Trophoblast cell (in vitro differentiated cells and primary cell): ENCODE data around the gene ANXA10.

Source experiments
- DNase-seq, 2 donors: peaks; one replicate each; pipeline ENCODE4 v3.0.0-alpha.2; 2016
- H2AFZ ChIP-seq: 2 replicates; pipeline ENCODE4 v1.6.1; 2013; ENCODE audit warnings: low read length, moderate library complexity, mild to moderate bottlenecking; ENCODE audit not compliant: insufficient read depth, poor library complexity
- H2AK5ac ChIP-seq: 2 replicates; pipeline ENCODE4 v1.6.1; 2013; ENCODE audit warnings: mild to moderate bottlenecking, low read length
- H2BK120ac ChIP-seq: 2 replicates; pipeline ENCODE4 v1.6.1; 2013; ENCODE audit warnings: low read length, mild to moderate bottlenecking, moderate library complexity; ENCODE audit not compliant: insufficient read depth, poor library complexity
- H2BK12ac ChIP-seq: 2 replicates; pipeline ENCODE4 v1.6.1; 2013; ENCODE audit warnings: mild to moderate bottlenecking, low read length, moderate library complexity
- H2BK5ac ChIP-seq: 2 replicates; pipeline ENCODE4 v1.6.1; 2013; ENCODE audit warnings: low read length, low read depth, moderate library complexity, mild to moderate bottlenecking; ENCODE audit not compliant: poor library complexity
- H3K14ac ChIP-seq: 2 replicates; pipeline ENCODE4 v1.6.1; 2013; ENCODE audit warnings: mild to moderate bottlenecking, low read length
- H3K18ac ChIP-seq: 2 replicates; pipeline ENCODE4 v1.6.1; 2013; ENCODE audit warnings: mild to moderate bottlenecking, low read length
- H3K23ac ChIP-seq: 2 replicates; pipeline ENCODE4 v1.6.1; 2013; ENCODE audit warnings: low read length
- H3K27ac ChIP-seq: 2 replicates; pipeline ENCODE4 v1.5.1; 2013; ENCODE audit warnings: low read depth, mild to moderate bottlenecking, inconsistent platforms, low read length, moderate library complexity
- H3K27me3 ChIP-seq: 2 replicates; pipeline ENCODE4 v1.6.1; 2013; ENCODE audit warnings: inconsistent platforms, mild to moderate bottlenecking, low read length, moderate library complexity; ENCODE audit not compliant: insufficient read depth
- H3K36me3 ChIP-seq, 2 experiments: 1 replicate in 1 of 2; 2 replicates in 1 of 2; pipeline ENCODE4 v1.6.1; 2013; ENCODE audit warnings: low read length in 2 of 2, mild to moderate bottlenecking in 2 of 2, moderate library complexity in 1 of 2; ENCODE audit not compliant: insufficient read depth in 2 of 2, control insufficient read depth in 1 of 2
- H3K4ac ChIP-seq: 2 replicates; pipeline ENCODE4 v1.6.1; 2013; ENCODE audit warnings: low read depth, mild to moderate bottlenecking, low read length, moderate library complexity
- H3K4me1 ChIP-seq, 2 experiments: 1 replicate in 1 of 2; 2 replicates in 1 of 2; pipeline ENCODE4 v1.6.1; 2013; ENCODE audit warnings: low read length in 2 of 2, mild to moderate bottlenecking in 2 of 2, moderate library complexity in 1 of 2; ENCODE audit not compliant: insufficient read depth in 2 of 2, control insufficient read depth in 1 of 2
- H3K4me2 ChIP-seq: 2 replicates; pipeline ENCODE4 v1.6.1; 2013; ENCODE audit warnings: inconsistent platforms, mild to moderate bottlenecking, low read length, moderate library complexity
- H3K4me3 ChIP-seq: 2 replicates; pipeline ENCODE4 v1.5.1; 2013; ENCODE audit warnings: mild to moderate bottlenecking, low read depth, low read length, inconsistent platforms
- H3K79me1 ChIP-seq: one replicate; pipeline ENCODE4 v1.6.1; 2013; ENCODE audit warnings: low read length
- H3K79me2 ChIP-seq: 2 replicates; pipeline ENCODE4 v1.6.1; 2013; ENCODE audit warnings: low read length, mild to moderate bottlenecking; ENCODE audit not compliant: control insufficient read depth, insufficient read depth, poor library complexity
- H3K9ac ChIP-seq: 2 replicates; pipeline ENCODE4 v1.6.1; 2013; ENCODE audit warnings: mild to moderate bottlenecking, low read length
- H3K9me3 ChIP-seq: 2 replicates; pipeline ENCODE4 v1.6.1; 2013; ENCODE audit warnings: low read depth, mild to moderate bottlenecking, control low read depth, inconsistent platforms, low read length; ENCODE audit not compliant: insufficient read depth
- H4K12ac ChIP-seq: 2 replicates; pipeline ENCODE4 v1.6.1; 2013; ENCODE audit warnings: low read depth, mild to moderate bottlenecking, low read length, moderate library complexity
- H4K8ac ChIP-seq: 2 replicates; pipeline ENCODE4 v1.6.1; 2013; ENCODE audit warnings: low read depth, mild to moderate bottlenecking, low read length, moderate library complexity
- H4K91ac ChIP-seq: one replicate; pipeline ENCODE4 v1.6.1; 2013; ENCODE audit warnings: low read depth, mild to moderate bottlenecking, low read length, moderate library complexity
- WGBS: extraction: QIAGEN DNeasy Blood & Tissue Kit; methylation state at CpG from one replicate; pipeline ENCODE4 v1.1.7; 2013; ENCODE audit warnings: missing lambda C conversion rate; ENCODE audit not compliant: insufficient read length, insufficient coverage; ENCODE audit errors: extremely low coverage; 5-methylcytosine and 5-hydroxymethylcytosine counted together

The ANXA10 gene

DNA sequence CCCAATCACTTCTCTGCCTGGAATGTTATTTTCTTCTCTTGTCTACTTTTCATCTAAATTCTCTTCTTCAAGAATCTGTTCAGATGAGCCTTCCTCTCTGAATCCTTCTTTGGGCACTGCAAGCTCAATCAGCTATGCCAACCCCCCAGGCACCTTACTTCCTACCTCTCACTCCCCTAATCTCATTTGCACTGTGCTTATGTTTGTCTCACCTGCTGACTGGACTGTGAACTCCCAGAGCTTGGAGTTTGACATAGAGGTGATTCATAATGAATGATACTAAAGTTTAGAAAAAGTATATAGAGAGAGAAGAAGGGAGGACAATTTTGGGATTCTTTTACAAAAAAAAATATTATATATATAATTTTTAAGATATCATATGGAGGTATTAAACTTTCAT is 36.3 kb downstream of the ANXA10 start:
- no peak overlapping the region for H3K4me3 ChIP-seq
- H4K12ac ChIP-seq = no peak overlapping the region

DNA sequence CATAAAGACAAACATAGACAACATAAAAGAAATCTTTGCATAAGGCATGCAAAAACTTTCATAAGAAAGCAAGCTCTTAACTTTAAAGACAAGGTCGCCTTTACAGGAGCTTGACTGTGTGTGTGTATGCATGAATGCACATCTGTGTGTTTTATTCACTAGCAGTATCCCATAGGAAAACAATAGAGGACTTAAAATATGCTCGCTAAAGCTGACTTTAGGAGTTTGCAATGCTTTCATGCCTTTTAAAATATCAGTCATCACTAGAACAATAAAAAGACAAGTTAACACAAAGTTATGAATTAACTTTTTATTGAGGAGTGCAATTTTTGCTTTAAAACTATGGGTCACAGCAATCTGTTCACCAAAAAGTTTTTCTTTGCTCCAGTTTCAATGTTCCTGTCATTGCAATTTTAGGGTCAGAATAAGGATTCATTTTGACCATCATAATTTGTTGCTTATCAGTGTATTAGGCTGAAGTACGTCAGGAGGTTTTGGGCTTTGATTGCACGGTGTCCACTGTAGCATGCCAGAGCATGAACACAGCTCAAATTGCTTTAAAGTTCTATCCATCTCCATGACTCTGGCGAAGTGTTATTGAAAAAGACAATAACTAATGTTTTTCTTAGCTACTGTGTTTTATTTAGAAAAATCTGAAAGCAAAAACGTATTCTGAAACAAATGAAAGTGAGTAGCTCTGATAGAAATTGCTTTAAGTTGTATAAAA is 36.9 kb downstream of the ANXA10 start:
- H3K18ac ChIP-seq = no peak overlapping the region
- H3K4ac ChIP-seq = no peak overlapping the region
- no peak overlapping the region for H4K8ac ChIP-seq
- no peaks in the 10 kb centered on the region for H3K79me2 ChIP-seq
- H3K27ac ChIP-seq = no peak overlapping the region
- no peaks in the 10 kb centered on the region for H3K9me3 ChIP-seq
- H2BK5ac ChIP-seq = no peak overlapping the region
- no peak overlapping the region for H2BK120ac ChIP-seq
- no peak for DNase-seq
- no peak overlapping the region for H3K4me2 ChIP-seq
- H3K79me1 ChIP-seq = no peaks in the 10 kb centered on the region
- no peaks in the 10 kb centered on the region for H3K4me1 ChIP-seq
- no peak overlapping the region for H4K91ac ChIP-seq
- H2AFZ ChIP-seq = no peak overlapping the region
- H3K9ac ChIP-seq = no peak overlapping the region
- no peak overlapping the region for H2AK5ac ChIP-seq
- no peak overlapping the region for H4K12ac ChIP-seq
- no peaks in the 10 kb centered on the region for H3K36me3 ChIP-seq
- no peak overlapping the region for H2BK12ac ChIP-seq
- WGBS = no CpG with 5 or more reads among the region's 6 CpGs
- H3K23ac ChIP-seq = no peak overlapping the region
- no peak overlapping the region for H3K4me3 ChIP-seq
- H3K14ac ChIP-seq = no peak overlapping the region
- no peaks in the 10 kb centered on the region for H3K27me3 ChIP-seq

More for the DNA sequence above, 36.3 kb downstream of the ANXA10 start:
- no peaks in the 10 kb centered on the region for H3K9me3 ChIP-seq
- H3K4me1 ChIP-seq = no peaks in the 10 kb centered on the region
- H3K36me3 ChIP-seq = no peaks in the 10 kb centered on the region
- no peak overlapping the region for H2BK12ac ChIP-seq
- no peak overlapping the region for H3K4ac ChIP-seq
- H3K14ac ChIP-seq = no peak overlapping the region
- no peaks in the 10 kb centered on the region for H3K79me1 ChIP-seq
- H3K4me2 ChIP-seq = no peak overlapping the region
- H3K9ac ChIP-seq = no peak overlapping the region
- no peak overlapping the region for H3K18ac ChIP-seq
- no peak overlapping the region for H2AK5ac ChIP-seq
- no peak overlapping the region for H3K23ac ChIP-seq
- DNase-seq = no peak
- no peak overlapping the region for H3K27ac ChIP-seq
- H2AFZ ChIP-seq = no peak overlapping the region
- no peak overlapping the region for H2BK120ac ChIP-seq
- H3K79me2 ChIP-seq = no peaks in the 10 kb centered on the region
- H2BK5ac ChIP-seq = no peak overlapping the region
- H3K27me3 ChIP-seq = no peaks in the 10 kb centered on the region
- H4K91ac ChIP-seq = no peak overlapping the region
- no peak overlapping the region for H4K8ac ChIP-seq

DNA sequence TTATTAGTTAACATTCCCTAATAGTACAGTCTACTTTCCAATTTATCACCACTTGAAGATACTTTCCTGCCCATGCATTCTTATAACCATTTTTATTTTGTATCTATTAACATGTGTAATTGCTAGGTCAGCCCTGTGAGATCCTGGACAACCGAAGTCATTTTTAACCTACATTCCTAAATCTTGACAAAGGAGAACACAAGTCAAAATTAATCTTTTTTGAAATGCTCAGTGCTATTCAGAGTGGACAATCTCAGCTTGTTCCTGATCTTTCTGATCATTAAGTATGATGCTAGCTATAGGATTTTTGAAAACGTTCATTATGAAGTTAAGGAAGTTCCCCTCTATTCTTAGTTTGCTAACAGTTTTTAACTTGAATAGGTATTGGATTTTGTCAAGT is 37.5 kb downstream of the ANXA10 start:
- H3K14ac ChIP-seq = no peak overlapping the region
- no peak overlapping the region for H3K18ac ChIP-seq
- H2BK120ac ChIP-seq = no peak overlapping the region
- H4K12ac ChIP-seq = no peak overlapping the region
- no peak overlapping the region for H4K91ac ChIP-seq
- no peak overlapping the region for H3K9ac ChIP-seq
- no peak overlapping the region for H2BK5ac ChIP-seq
- H3K4me3 ChIP-seq = no peak overlapping the region
- H3K4me1 ChIP-seq = no peaks in the 10 kb centered on the region
- no peak overlapping the region for H3K23ac ChIP-seq
- no peak overlapping the region for H3K4ac ChIP-seq
- DNase-seq = no peak
- no peak overlapping the region for H4K8ac ChIP-seq
- H3K36me3 ChIP-seq = no peaks in the 10 kb centered on the region
- H3K79me2 ChIP-seq = no peaks in the 10 kb centered on the region
- H2BK12ac ChIP-seq = no peak overlapping the region
- H3K27me3 ChIP-seq = no peaks in the 10 kb centered on the region
- H3K9me3 ChIP-seq = no peaks in the 10 kb centered on the region
- H2AFZ ChIP-seq = no peak overlapping the region
- no CpG with 5 or more reads among the region's 2 CpGs for WGBS
- no peak overlapping the region for H3K27ac ChIP-seq
- no peak overlapping the region for H2AK5ac ChIP-seq
- H3K4me2 ChIP-seq = no peak overlapping the region
- H3K79me1 ChIP-seq = no peaks in the 10 kb centered on the region

DNA sequence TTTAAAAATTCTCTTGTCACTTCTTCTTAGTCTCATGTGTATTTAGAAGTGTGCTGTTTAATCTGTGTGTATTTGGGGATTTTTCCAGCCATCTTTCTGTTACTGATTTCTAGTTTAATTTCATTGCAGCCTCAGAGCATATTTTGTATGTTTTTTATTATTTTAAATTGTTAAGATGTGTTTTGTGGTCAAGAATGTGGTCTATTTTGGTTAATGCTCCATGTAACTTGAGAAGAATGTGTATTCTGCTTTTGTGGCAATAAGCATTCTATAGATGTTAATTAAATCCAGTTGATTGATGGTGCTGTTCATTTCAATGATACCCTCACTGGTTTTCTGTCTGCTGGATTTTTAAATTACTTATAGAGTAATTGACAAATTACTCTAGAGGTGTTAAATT is 38.9 kb downstream of the ANXA10 start:
- Histone ChIP-seq H3K9ac (no peak overlapping the region), H3K4ac (no peak overlapping the region), H3K23ac (no peak overlapping the region), H3K79me1 (no peaks in the 10 kb centered on the region), H4K91ac (no peak overlapping the region), H2BK12ac (no peak overlapping the region), H3K14ac (no peak overlapping the region), H3K4me3 (no peak overlapping the region), H3K4me2 (no peak overlapping the region), H4K12ac (no peak overlapping the region), H3K27ac (no peak overlapping the region), H3K27me3 (no peaks in the 10 kb centered on the region), H2AK5ac (no peak overlapping the region), H3K79me2 (no peaks in the 10 kb centered on the region), H3K36me3 (no peaks in the 10 kb centered on the region), H3K9me3 (no peaks in the 10 kb centered on the region), H2AFZ (no peak overlapping the region), H3K4me1 (no peaks in the 10 kb centered on the region), H4K8ac (no peak overlapping the region), H2BK120ac (no peak overlapping the region), H2BK5ac (no peak overlapping the region), H3K18ac (no peak overlapping the region)
- DNase-seq = no peak
